ENCODE measurements around the gene CRLF2.
"Not testable (repeated sequence)": the region's sequence is repeated elsewhere in the genome, so short reads cannot be mapped to it uniquely, and the experiment has no call there.

CRLF2 gene

DNA sequence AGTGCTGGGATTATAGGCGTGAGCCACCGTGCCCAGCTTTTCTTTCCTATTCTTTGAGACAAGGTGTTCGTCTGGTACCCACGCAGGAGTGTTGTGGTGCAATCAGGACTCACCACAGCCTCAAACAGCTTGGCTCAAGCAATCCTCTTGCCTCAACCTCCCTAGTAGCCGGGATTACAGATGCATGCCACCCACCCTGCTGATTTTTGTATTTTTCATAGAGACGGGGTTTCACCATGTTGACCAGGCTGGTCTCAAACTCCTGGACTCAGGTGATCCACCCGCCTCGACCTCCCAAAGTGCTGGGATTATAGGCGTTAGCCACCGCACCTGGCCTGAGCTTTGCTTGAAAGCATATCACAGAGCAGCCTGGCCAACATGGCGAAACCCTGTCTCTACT lies 1.5 kb upstream of the CRLF2 start:
- no peak for DNase-seq

- DNase-seq: no peak
Measured at GRCh38 chrX:1210844-1211243, 1.6 kb downstream of the CRLF2 start.

GRCh38 chrX:1207496-1208025 lies 4.9 kb downstream of the CRLF2 start:
- no peak for DNase-seq

DNA sequence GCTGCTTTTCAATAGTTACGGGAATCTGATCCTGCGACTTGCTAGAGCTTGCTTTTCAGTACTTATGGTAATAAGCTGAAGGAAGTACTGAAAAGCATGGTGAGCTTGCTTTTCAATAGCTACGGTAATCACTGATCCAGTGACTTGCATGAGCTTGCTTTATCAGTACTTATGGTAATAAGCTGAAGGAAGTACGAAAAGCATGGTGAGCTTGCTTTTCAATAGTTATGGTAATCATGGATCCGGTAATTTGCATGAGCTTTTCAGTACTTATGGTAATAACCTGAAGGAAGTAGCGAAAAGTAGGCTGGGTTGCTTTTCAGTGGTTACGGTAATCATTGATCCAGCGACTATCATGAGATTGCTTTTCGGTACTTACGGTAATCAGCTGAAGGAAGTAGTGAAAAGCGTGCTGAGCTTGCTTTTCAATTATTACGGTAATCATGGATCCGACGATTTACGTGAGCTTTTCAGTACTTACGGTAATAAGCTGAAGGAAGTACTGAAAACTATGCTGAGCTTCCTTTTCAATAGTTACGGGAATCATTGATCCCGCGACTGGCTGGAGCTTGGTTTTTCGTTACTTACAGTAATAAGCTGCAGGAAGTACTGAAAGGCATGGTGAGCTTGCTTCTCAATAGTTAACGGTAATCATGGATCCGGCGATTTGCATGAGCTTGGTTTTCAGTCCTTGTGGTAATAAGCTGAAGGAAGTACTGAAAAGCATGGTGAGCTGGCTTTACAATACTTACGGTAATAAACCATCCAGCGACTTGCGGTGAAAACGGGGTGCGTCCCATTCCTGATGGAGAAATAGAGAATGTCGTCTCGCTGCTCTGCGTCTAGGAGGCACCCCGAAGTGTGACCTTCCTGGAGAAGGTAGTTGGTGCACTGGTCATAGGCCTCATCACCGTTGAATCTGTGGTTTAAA lies 6.5 kb downstream of the CRLF2 start:
- no peak for DNase-seq

GRCh38 chrX:1202251-1202650 lies 10.2 kb downstream of the CRLF2 start:
- no peak for DNase-seq

GRCh38 chrX:1196436-1196835 lies 16.0 kb downstream of the CRLF2 start:
- DNase-seq: no peak

- not testable (repeated sequence) for DNase-seq
Measured at GRCh38 chrX:1192196-1192595, 20.3 kb downstream of the CRLF2 start.

- no peak for DNase-seq
Measured at GRCh38 chrX:1190596-1191145, 21.8 kb downstream of the CRLF2 start.

- no peak for DNase-seq
Measured at GRCh38 chrX:1185561-1185960, 26.9 kb downstream of the CRLF2 start.

DNA sequence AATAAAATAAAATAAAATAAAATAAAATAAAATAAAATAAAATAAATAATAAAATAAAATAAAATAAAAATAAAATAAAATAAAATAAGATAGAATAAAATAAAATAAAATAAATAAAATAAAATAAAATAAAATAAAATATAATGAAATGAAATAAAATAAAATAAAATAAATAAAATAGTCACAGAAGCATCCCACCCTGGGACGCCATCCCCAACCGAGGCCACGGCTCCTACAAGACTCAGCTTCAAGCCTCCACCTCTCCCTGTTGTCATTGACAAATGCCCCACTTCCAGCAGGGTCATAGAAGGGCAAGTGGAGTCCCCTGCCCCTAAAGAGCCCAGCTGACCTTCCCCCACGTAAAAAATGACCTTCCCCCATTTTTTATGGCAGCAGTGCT lies 30.2 kb downstream of the CRLF2 start:
- no peak for DNase-seq

GRCh38 chrX:1181661-1182060 lies 30.8 kb downstream of the CRLF2 start:
- not testable (repeated sequence) for DNase-seq

- DNase-seq: no peak
Measured at GRCh38 chrX:1181170-1181569, 31.3 kb downstream of the CRLF2 start.

DNA sequence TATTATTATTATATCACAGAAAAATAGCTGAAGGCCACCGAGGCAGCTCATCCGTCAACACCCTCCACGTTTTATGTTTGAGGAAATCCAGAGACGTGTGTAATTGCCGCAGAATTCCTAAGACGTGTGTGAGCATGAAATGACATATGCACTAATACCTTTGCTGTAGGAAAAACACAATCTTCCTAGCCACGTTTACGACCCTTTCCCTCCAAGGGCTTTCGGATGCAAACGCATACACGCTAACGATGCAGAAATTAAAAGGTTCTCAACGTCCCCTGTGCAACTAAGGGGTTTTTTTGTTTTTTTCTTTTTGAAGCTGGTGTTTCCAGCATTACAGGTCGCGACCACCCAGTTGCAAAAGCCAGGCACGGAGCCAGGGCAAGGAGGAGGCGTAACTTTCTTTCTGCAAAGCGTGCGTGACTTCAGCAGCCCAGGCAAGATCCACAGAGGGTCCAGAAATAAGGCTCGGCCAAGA lies 33.8 kb downstream of the CRLF2 start:
- peak; percentile 8 for DNase-seq

GRCh38 chrX:1176531-1177320 lies 35.7 kb downstream of the CRLF2 start:
- DNase-seq: not testable (repeated sequence)

GRCh38 chrX:1174609-1175545 lies 37.6 kb downstream of the CRLF2 start:
- not testable (repeated sequence) for DNase-seq

- DNase-seq: not testable (repeated sequence)
Measured at GRCh38 chrX:1173435-1173834, 39.0 kb downstream of the CRLF2 start.

DNA sequence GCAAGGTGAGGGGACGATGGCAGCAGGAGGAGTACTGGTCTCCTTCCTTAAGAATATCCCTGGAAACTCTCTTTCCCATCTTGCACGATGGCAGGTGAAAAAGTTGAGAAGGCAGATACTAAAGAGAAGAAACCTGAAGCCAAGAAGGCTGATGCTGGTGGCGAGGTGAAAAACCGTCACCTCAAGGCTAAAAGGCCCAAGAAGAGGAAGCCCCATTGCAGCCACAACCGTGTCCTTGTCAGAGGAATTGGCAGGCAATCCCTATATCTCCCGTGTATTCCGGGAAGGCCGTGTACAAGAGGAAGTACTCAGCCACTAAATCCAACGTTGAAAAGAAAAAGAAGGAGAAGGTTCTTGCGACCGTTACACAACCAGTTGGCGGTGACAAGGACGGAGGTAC lies 40.0 kb downstream of the CRLF2 start:
- DNase-seq: no peak

DNA sequence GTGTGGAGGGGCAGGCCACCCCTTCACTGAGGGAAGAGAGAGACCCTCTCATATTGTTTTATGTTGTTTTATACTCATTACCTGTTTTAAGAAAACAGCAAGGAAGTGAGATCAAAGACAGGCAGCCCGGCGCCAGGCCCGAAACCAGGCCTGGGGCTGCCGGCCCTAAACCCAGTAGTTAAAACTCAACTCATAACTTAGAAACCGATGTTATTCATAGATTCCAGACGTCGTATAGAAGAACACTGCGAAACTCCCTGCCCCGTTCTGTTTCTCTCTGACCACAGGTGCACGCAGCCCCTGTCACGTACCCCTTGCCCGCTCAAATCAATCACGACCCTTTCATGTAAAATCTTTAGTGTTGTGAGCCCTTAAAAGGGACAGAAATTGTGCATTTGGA lies 40.5 kb downstream of the CRLF2 start:
- not testable (repeated sequence) for DNase-seq

- no peak for DNase-seq
Measured at GRCh38 chrX:1170243-1170642, 42.2 kb downstream of the CRLF2 start.

DNA sequence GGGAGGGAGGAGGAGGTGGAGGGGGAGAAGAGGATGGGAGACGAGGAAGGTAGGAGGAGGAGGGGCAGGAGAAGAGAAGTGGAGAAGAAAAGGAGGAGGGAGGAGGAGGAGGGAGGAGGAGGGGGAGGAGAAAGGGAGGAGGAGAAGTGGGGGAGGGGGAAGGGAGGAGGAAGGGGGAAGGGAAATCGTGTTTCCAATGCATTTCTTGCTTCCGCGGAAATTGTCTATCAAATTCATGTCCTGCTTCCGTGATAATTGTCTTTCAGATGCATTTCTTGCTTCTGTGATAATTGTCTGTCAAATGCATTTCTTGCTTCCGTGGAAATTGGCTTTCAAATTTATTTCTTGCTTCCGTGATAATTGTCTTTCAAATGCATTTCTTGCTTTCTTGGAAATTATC lies 43.3 kb downstream of the CRLF2 start:
- DNase-seq: no peak

DNA sequence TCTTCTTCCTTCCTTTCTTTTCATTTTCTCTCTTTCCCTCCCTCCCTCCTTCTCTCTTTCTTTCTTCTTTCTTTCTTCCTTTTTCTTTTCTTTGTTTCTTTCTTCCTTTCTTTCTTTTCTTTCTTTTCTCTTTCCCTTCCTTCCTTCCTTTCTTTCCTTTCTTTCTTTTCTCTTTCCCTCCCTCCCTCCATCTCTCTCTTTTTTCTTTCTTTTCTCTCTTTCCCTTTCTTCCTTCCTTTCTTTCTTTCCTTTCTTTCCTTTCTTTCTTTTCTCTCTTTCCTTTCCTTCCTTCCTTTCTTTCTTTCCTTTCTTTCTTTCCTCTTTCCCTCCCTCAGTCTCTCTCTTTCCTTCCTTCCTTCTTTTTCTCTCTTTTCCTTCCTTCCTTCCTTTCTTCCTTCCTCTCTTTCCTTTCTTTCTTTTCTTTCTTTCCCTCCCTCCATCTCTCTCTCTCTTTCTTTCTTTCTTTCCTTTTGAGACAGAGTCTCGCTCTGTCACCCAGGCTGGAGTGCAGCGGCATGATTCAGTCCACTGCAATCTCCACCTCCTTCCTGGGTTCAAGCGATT lies 44.4 kb downstream of the CRLF2 start:
- no peak for DNase-seq

DNA sequence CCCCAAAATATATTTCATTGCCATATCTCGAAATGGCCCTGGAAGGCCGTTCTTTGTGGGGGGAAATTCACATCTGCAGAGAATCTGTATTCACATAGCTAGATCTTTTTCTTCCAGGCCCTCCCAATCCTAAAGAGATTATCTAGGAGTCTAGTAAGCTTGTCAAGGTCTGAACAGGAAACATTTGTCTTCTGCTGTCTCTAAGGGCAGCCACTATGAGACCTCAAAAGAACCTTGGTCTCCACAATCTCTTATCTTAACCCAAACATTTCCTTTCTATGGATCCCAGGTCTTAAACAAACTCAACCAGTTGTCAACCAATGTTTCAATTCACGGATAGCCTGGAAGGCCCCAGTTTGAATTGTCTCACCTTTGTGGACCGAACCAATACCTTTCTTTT lies 45.0 kb downstream of the CRLF2 start:
- DNase-seq: no peak
